Astrocyte of the spinal cord (primary cell): Measurements from ENCODE around the gene COLEC11.

ENCODE experiments used
- DNase-seq: peaks from one replicate; pipeline ENCODE4 v3.0.0; 2011; ENCODE audit warnings: low read depth, low spot score
- H3K4me3 ChIP-seq: 2 replicates; pipeline ENCODE4 v1.5.1; 2011; ENCODE audit warnings: low read depth, mild to moderate bottlenecking, low read length, moderate library complexity
- CTCF ChIP-seq: IDR thresholded peaks from 2 replicates; pipeline ENCODE4 v1.5.1; 2012; ENCODE audit warnings: low read depth, mild to moderate bottlenecking, low read length, inconsistent platforms
- in situ Hi-C: cut with HindIII; loops from 2 replicates; pipeline ENCODE4 v1.10.0; 2017; ENCODE audit warnings: low sequenced_read_pairs

Gene COLEC11

GRCh38 chr2:3639015-3639630, 44.2 kb downstream of the COLEC11 start:
- no peak for DNase-seq
- H3K4me3 ChIP-seq = no peak overlapping the region
- in situ Hi-C loops = no loop called here
- no peak for TF ChIP-seq CTCF

DNA sequence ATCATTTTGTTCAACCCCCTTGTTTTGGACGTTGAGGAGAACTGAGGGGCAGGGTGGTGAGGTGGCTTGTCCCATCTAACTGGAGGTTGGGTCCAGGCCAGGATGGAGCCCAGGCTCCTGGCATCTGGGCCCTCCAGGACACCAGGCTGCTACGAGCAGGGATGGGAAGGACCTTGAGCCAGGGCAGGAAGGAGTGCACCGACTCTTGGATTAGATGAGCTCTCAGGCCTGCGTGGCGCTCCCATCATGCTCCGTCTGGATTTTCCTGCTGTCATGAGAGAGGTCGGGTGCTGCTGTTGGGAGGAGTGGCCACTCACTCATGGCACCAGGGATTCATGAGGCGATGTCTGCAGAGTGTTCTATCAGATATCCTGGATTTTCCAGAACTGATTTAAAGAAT, 44.7 kb downstream of the COLEC11 start:
- no peak for DNase-seq
- in situ Hi-C loops = no loop called here
- no peak for TF ChIP-seq CTCF
- H3K4me3 ChIP-seq = no peak overlapping the region

DNA sequence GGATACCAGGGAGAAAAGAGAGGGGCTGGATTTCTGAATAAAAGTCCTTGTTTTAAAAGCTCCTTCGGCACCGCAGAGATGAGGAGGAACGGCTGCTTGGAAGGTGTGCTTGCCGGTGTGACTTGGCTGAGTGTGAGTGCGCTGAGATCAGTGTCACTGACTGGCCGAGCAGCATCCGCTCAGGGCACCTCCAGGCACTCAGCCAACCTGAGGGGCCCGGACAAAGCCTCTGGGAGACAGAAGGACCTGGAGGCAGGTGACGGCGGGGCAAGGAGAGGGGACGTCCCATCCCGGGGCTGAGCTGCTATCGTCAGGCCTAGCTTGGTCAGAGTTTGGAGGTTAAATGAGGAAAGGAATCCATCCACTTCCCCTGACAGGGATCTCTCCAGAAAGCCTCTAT, 46.3 kb downstream of the COLEC11 start:
- in situ Hi-C loops = no loop called here
- no peak overlapping the region for H3K4me3 ChIP-seq
- TF ChIP-seq CTCF = no peak
- no peak for DNase-seq

- no peak overlapping the region for H3K4me3 ChIP-seq
- TF ChIP-seq CTCF = no peak
- DNase-seq = no peak
- in situ Hi-C loops = no loop called here
Observed at GRCh38 chr2:3641841-3642421, 47.0 kb downstream of the COLEC11 start.

- in situ Hi-C loops = no loop called here
- DNase-seq = no peak
- TF ChIP-seq CTCF = no peak
- no peak overlapping the region for H3K4me3 ChIP-seq
Observed at GRCh38 chr2:3642521-3643215, 47.8 kb downstream of the COLEC11 start.

- no peak for DNase-seq
- no peak for TF ChIP-seq CTCF
- no peak overlapping the region for H3K4me3 ChIP-seq
- in situ Hi-C loops = no loop called here
Observed at GRCh38 chr2:3643371-3644245, 48.7 kb downstream of the COLEC11 start.
